A549 (cell line): ENCODE measurements around the gene EIF5.

ENCODE experiments used
- CBX8 ChIP-seq: fragments of 200-600 bp; sonication (generic); IDR thresholded peaks from 2 replicates; pipeline ENCODE4 v1.6.1; 2016
- CTCF ChIP-seq: fragments of >200 bp; sonication (Bioruptor Twin); formaldehyde crosslinking; IDR thresholded peaks from 3 replicates; pipeline ENCODE4 v1.5.1; 2016
- ELK1 ChIP-seq: fragments of 150-350 bp; IDR thresholded peaks from 2 replicates; pipeline ENCODE4 v1.6.1; 2014; ENCODE audit warnings: low read depth, mild to moderate bottlenecking, low read length
- EP300 ChIP-seq, 2 experiments: fragments of >200 bp; sonication (Bioruptor Twin); formaldehyde crosslinking; IDR thresholded peaks; 2 replicates in 1 of 2; 3 replicates in 1 of 2; pipeline ENCODE4 v1.6.1; 2016 to 2017
- HDAC2 ChIP-seq: fragments of 200-600 bp; sonication (generic); IDR thresholded peaks from 2 replicates; pipeline ENCODE4 v1.6.1; 2016
- KDM1A ChIP-seq: fragments of 200-600 bp; sonication (generic); IDR thresholded peaks from 2 replicates; pipeline ENCODE4 v1.6.1; 2016; ENCODE audit warnings: low read depth, mild to moderate bottlenecking
- MAX ChIP-seq: IDR thresholded peaks from 2 replicates; pipeline ENCODE4 v1.6.1; 2012
- MYC ChIP-seq: IDR thresholded peaks from 2 replicates; pipeline ENCODE4 v1.6.1; 2012; ENCODE audit warnings: mild to moderate bottlenecking, inconsistent platforms, low read length, improper control_type of control experiment, borderline replicate concordance
- NR3C1 ChIP-seq: fragments of >200 bp; sonication (Bioruptor Twin); formaldehyde crosslinking; IDR thresholded peaks from 3 replicates; pipeline ENCODE4 v1.6.1; 2017
- POLR2A ChIP-seq: IDR thresholded peaks from 2 replicates; pipeline ENCODE4 v1.6.1; 2012; ENCODE audit warnings: mild to moderate bottlenecking, low read length
- POLR2AphosphoS2 ChIP-seq: conservative IDR thresholded peaks from 2 replicates; pipeline ENCODE4 v1.6.1; 2012; ENCODE audit warnings: low read length, improper control_type of control experiment, inconsistent platforms
- RAD21 ChIP-seq, 2 experiments: fragments of >200 bp in 1 of 2; sonication (Bioruptor Twin) in 1 of 2; formaldehyde crosslinking in 1 of 2; IDR thresholded peaks in 1 of 2; conservative IDR thresholded peaks in 1 of 2; 2 replicates in 1 of 2; 3 replicates in 1 of 2; pipeline ENCODE4 v1.6.1; 2012 to 2018; ENCODE audit warnings: inconsistent platforms in 1 of 2
- SREBF2 ChIP-seq: fragments of 450-650 bp; IDR thresholded peaks from 2 replicates; pipeline ENCODE4 v1.6.1; 2014; ENCODE audit warnings: mild to moderate bottlenecking, moderate library complexity

GRCh38 chr14:103315351-103315911 lies 18.6 kb upstream of the EIF5 start:
- TF ChIP-seq RAD21 (conservative IDR thresholded peaks at IDR 0.05 in 1 of 2, IDR thresholded peaks at IDR 0.05 in 1 of 2) (no peak), HDAC2 (no peak), MYC (no peak), CTCF (no peak), CBX8 (no peak), POLR2AphosphoS2 (no peak), POLR2A (no peak), SREBF2 (no peak), ELK1 (no peak), EP300 (IDR thresholded peaks at IDR 0.05) (no peak), MAX (no peak), KDM1A (no peak), NR3C1 (no peak)
